ENCODE results near the gene ABCC6. TPM values are rescaled to one million over a fixed set of nuclear protein-coding genes. Genes with fewer than 3 reads are reported as not detected.
"Not testable (repeated sequence)": the region's sequence is repeated elsewhere in the genome, so short reads cannot be mapped to it uniquely, and the experiment has no call there.

ABCC6 gene
- total and polyA plus RNA-seq, 8 donors = 12.4 to 44.0 (median 16.2) TPM

GRCh38 chr16:16218787-16219186 is 4.5 kb downstream of the ABCC6 start:
- ATAC-seq = peak; percentile 51
- H3K4me3 ChIP-seq; H3K9me3 ChIP-seq; H3K27ac ChIP-seq; H3K27me3 ChIP-seq; DNase-seq; intact Hi-C loops (cut with DNase I); H3K36me3 ChIP-seq: not testable (repeated sequence)
- H3K4me1 ChIP-seq = peaks cover 0 to 11% of the 10 kb centered on the region in 2 donors

GRCh38 chr16:16218349-16218748 is 4.9 kb downstream of the ABCC6 start:
- H3K9me3 ChIP-seq; H3K27me3 ChIP-seq; ATAC-seq; H3K4me3 ChIP-seq; DNase-seq; H3K27ac ChIP-seq; H3K36me3 ChIP-seq; intact Hi-C loops (cut with DNase I): not testable (repeated sequence)
- H3K4me1 ChIP-seq = peaks cover 0 to 11% of the 10 kb centered on the region in 2 donors

GRCh38 chr16:16213863-16214293 is 9.4 kb downstream of the ABCC6 start:
- H3K36me3 ChIP-seq = not testable (repeated sequence)
- peak; percentile 82 for ATAC-seq
- peak overlapping the region; percentile 37 to 62 for H3K27ac ChIP-seq

GRCh38 chr16:16211404-16211803 is 11.9 kb downstream of the ABCC6 start:
- H3K4me1 ChIP-seq = peaks cover 0 to 36% of the 10 kb centered on the region in 2 donors
- H3K36me3 ChIP-seq; ATAC-seq; intact Hi-C loops (cut with DNase I); DNase-seq; H3K9me3 ChIP-seq; H3K4me3 ChIP-seq; H3K27ac ChIP-seq; H3K27me3 ChIP-seq: not testable (repeated sequence)

More at GRCh38 chr16:16213863-16214293, 9.4 kb downstream of the ABCC6 start:
- intact Hi-C loops (cut with DNase I); H3K9me3 ChIP-seq; H3K4me3 ChIP-seq; H3K27me3 ChIP-seq: not testable (repeated sequence)
- peaks cover 0 to 21% of the 10 kb centered on the region in 2 donors for H3K4me1 ChIP-seq
- DNase-seq = peak in 1 of 4 donors; percentile 9

GRCh38 chr16:16208461-16208860 is 14.8 kb downstream of the ABCC6 start:
- Histone ChIP-seq H3K27ac (peak overlapping the region in 1 of 2 donors; percentile 70), H3K4me1 (peaks cover 0 to 25% of the 10 kb centered on the region in 2 donors)
- H3K4me3 ChIP-seq; H3K36me3 ChIP-seq; ATAC-seq; intact Hi-C loops (cut with DNase I); H3K27me3 ChIP-seq; DNase-seq; H3K9me3 ChIP-seq: not testable (repeated sequence)

- intact Hi-C loops (cut with DNase I); ATAC-seq; H3K9me3 ChIP-seq; H3K27me3 ChIP-seq; H3K36me3 ChIP-seq; H3K4me3 ChIP-seq: not testable (repeated sequence)
- Histone ChIP-seq H3K27ac (peak overlapping the region in 1 of 2 donors; percentile 70), H3K4me1 (peaks cover 0 to 25% of the 10 kb centered on the region in 2 donors)
- peak in 1 of 4 donors; percentile 24 for DNase-seq
Measured at GRCh38 chr16:16207787-16208334, 15.4 kb downstream of the ABCC6 start.

- H3K4me3 ChIP-seq; H3K9me3 ChIP-seq; intact Hi-C loops (cut with DNase I); H3K36me3 ChIP-seq; H3K27me3 ChIP-seq: not testable (repeated sequence)
- DNase-seq (peak in 1 of 4 donors; percentile 19), ATAC-seq (peak; percentile 6)
- H3K27ac ChIP-seq = peak overlapping the region in 1 of 2 donors; percentile 73
- H3K4me1 ChIP-seq = peaks cover 0 to 25% of the 10 kb centered on the region in 2 donors
Measured at GRCh38 chr16:16207097-16207786, 16.1 kb downstream of the ABCC6 start.

GRCh38 chr16:16205864-16206263 is 17.4 kb downstream of the ABCC6 start:
- intact Hi-C loops (cut with DNase I); H3K36me3 ChIP-seq; H3K27ac ChIP-seq; H3K4me3 ChIP-seq; ATAC-seq; H3K9me3 ChIP-seq; H3K27me3 ChIP-seq; DNase-seq: not testable (repeated sequence)
- H3K4me1 ChIP-seq = peaks cover 0 to 25% of the 10 kb centered on the region in 2 donors

- H3K36me3 ChIP-seq; DNase-seq; H3K4me3 ChIP-seq; H3K27ac ChIP-seq; ATAC-seq; intact Hi-C loops (cut with DNase I); H3K27me3 ChIP-seq; H3K9me3 ChIP-seq: not testable (repeated sequence)
- H3K4me1 ChIP-seq = peaks cover 0 to 15% of the 10 kb centered on the region in 2 donors
Measured at GRCh38 chr16:16204552-16204951, 18.7 kb downstream of the ABCC6 start.

- ATAC-seq = peak; percentile 57
- H3K36me3 ChIP-seq; H3K4me3 ChIP-seq; intact Hi-C loops (cut with DNase I); H3K27me3 ChIP-seq; H3K9me3 ChIP-seq; H3K27ac ChIP-seq: not testable (repeated sequence)
- H3K4me1 ChIP-seq = peaks cover 0 to 14% of the 10 kb centered on the region in 2 donors
- peak in 1 of 4 donors; percentile 30 for DNase-seq
Measured at GRCh38 chr16:16203494-16203893, 19.8 kb downstream of the ABCC6 start.

Measured in left lung (tissue), 10 donors.